H9 (cell line): ENCODE results near the gene SRL. TPM values are rescaled to one million over a fixed set of nuclear protein-coding genes. Genes with fewer than 3 reads are reported as not detected.

Experiments
- DNase-seq: peaks from one replicate; pipeline ENCODE4 v3.0.0-alpha.2; 2017
- H2AFZ ChIP-seq: one replicate; pipeline ENCODE4 v1.6.1; 2013; ENCODE audit warnings: mild to moderate bottlenecking, low read length, control low read depth, moderate library complexity
- H2AK5ac ChIP-seq: 2 replicates; pipeline ENCODE4 v1.6.1; 2013; ENCODE audit warnings: low read length, control low read depth, mixed read lengths; ENCODE audit not compliant: insufficient read length
- H2BK120ac ChIP-seq: one replicate; pipeline ENCODE4 v1.6.1; 2013; ENCODE audit warnings: low read depth, mild to moderate bottlenecking, low read length, control low read depth, inconsistent platforms; ENCODE audit not compliant: poor library complexity, severe bottlenecking
- H2BK12ac ChIP-seq: 2 replicates; pipeline ENCODE4 v1.6.1; 2013; ENCODE audit warnings: low read length, control low read depth, mixed read lengths, low read depth; ENCODE audit not compliant: insufficient read length
- H2BK15ac ChIP-seq: 2 replicates; pipeline ENCODE4 v1.6.1; 2013; ENCODE audit warnings: low read depth, low read length, control low read depth
- H2BK20ac ChIP-seq: one replicate; pipeline ENCODE4 v1.6.1; 2013; ENCODE audit warnings: low read depth, mild to moderate bottlenecking, low read length, control low read depth, inconsistent platforms; ENCODE audit not compliant: poor library complexity, severe bottlenecking
- H2BK5ac ChIP-seq: 2 replicates; pipeline ENCODE4 v1.6.1; 2013; ENCODE audit warnings: low read length, control low read depth, mixed read lengths; ENCODE audit not compliant: insufficient read length
- H3K14ac ChIP-seq: 2 replicates; pipeline ENCODE4 v1.6.1; 2013; ENCODE audit warnings: low read length, control low read depth; ENCODE audit not compliant: insufficient read depth
- H3K18ac ChIP-seq: 2 replicates; pipeline ENCODE4 v1.6.1; 2013; ENCODE audit warnings: low read depth, mild to moderate bottlenecking, mixed read lengths, low read length, control low read depth; ENCODE audit not compliant: insufficient read length
- H3K23ac ChIP-seq: 2 replicates; pipeline ENCODE4 v1.6.1; 2013; ENCODE audit warnings: low read length, control low read depth, mixed read lengths, low read depth; ENCODE audit not compliant: insufficient read length
- H3K23me2 ChIP-seq: 2 replicates; pipeline ENCODE4 v1.6.1; 2013; ENCODE audit warnings: low read depth, mild to moderate bottlenecking, mixed read lengths, low read length, control low read depth; ENCODE audit not compliant: insufficient read length, poor library complexity, severe bottlenecking
- H3K27ac ChIP-seq: 2 replicates; pipeline ENCODE4 v1.5.1; 2013; ENCODE audit warnings: low read length, control low read depth, mixed read lengths, low read depth; ENCODE audit not compliant: insufficient read length
- H3K27me3 ChIP-seq: 2 replicates; pipeline ENCODE4 v1.6.1; 2013; ENCODE audit warnings: low read length, control low read depth, inconsistent platforms; ENCODE audit not compliant: insufficient read depth
- H3K4ac ChIP-seq: 2 replicates; pipeline ENCODE4 v1.6.1; 2013; ENCODE audit warnings: low read depth, mild to moderate bottlenecking, control low read depth, inconsistent platforms, low read length, moderate library complexity
- H3K4me1 ChIP-seq: 2 replicates; pipeline ENCODE4 v1.6.1; 2013; ENCODE audit warnings: low read length, control low read depth, inconsistent platforms; ENCODE audit not compliant: insufficient read depth
- H3K4me2 ChIP-seq: 2 replicates; pipeline ENCODE4 v1.6.1; 2013; ENCODE audit warnings: low read length, control low read depth, mixed read lengths; ENCODE audit not compliant: insufficient read length, insufficient read depth
- H3K56ac ChIP-seq: 2 replicates; pipeline ENCODE4 v1.6.1; 2013; ENCODE audit warnings: low read depth, mild to moderate bottlenecking, mixed read lengths, low read length, control low read depth; ENCODE audit not compliant: insufficient read length
- H3K79me1 ChIP-seq: 2 replicates; pipeline ENCODE4 v1.6.1; 2013; ENCODE audit warnings: low read depth, mild to moderate bottlenecking, moderate library complexity, low read length, control low read depth, inconsistent platforms; ENCODE audit not compliant: insufficient read depth, poor library complexity, severe bottlenecking
- H3K79me2 ChIP-seq: 2 replicates; pipeline ENCODE4 v1.6.1; 2013; ENCODE audit warnings: low read length, control low read depth, inconsistent platforms; ENCODE audit not compliant: insufficient read depth
- H3K9ac ChIP-seq: 2 replicates; pipeline ENCODE4 v1.6.1; 2013; ENCODE audit warnings: low read length, control low read depth, mixed read lengths; ENCODE audit not compliant: insufficient read length; ENCODE audit errors: extremely low read depth
- H3K9me3 ChIP-seq: one replicate; pipeline ENCODE4 v1.6.1; 2013; ENCODE audit warnings: low read depth, low read length, inconsistent platforms; ENCODE audit not compliant: control insufficient read depth
- H3T11ph ChIP-seq: one replicate; pipeline ENCODE4 v1.6.1; 2013; ENCODE audit warnings: mild to moderate bottlenecking, low read length, control low read depth, inconsistent platforms
- H4K20me1 ChIP-seq: one replicate; pipeline ENCODE4 v1.6.1; 2013; ENCODE audit not compliant: control insufficient read depth, insufficient read length, insufficient read depth
- H4K5ac ChIP-seq: 2 replicates; pipeline ENCODE4 v1.6.1; 2013; ENCODE audit warnings: low read depth, mild to moderate bottlenecking, mixed read lengths, low read length, control low read depth; ENCODE audit not compliant: insufficient read length
- H4K8ac ChIP-seq: replicated peaks from 2 replicates; pipeline ENCODE4 v1.6.1; 2013; ENCODE audit warnings: low read length, control low read depth, mixed read lengths, low read depth; ENCODE audit not compliant: insufficient read length
- H4K91ac ChIP-seq: 2 replicates; pipeline ENCODE4 v1.6.1; 2013; ENCODE audit warnings: low read depth, mild to moderate bottlenecking, moderate library complexity, mixed read lengths, low read length, control low read depth; ENCODE audit not compliant: insufficient read length
- H3K27ac Mint-ChIP-seq, 3 experiments: 2 replicates in 2 of 3; 3 replicates in 1 of 3; pipeline ENCODE4 v1.8.0; 2020 to 2021; ENCODE audit warnings: mixed read lengths in 3 of 3, mild to moderate bottlenecking in 1 of 3, moderate library complexity in 1 of 3
- H3K27me3 Mint-ChIP-seq: 2 replicates; pipeline ENCODE4 v1.8.0; 2021; ENCODE audit warnings: low read depth, mild to moderate bottlenecking, moderate library complexity, mixed read lengths
- H3K36me3 Mint-ChIP-seq, 3 experiments: 2 replicates in 2 of 3; 3 replicates in 1 of 3; pipeline ENCODE4 v1.8.0; 2020 to 2021; ENCODE audit warnings: low read depth in 3 of 3, mixed read lengths in 3 of 3; ENCODE audit not compliant: insufficient read depth in 1 of 3
- H3K4me1 Mint-ChIP-seq, 2 experiments: 2 replicates each; pipeline ENCODE4 v1.8.0; 2020; ENCODE audit warnings: mixed read lengths in 2 of 2
- H3K4me3 Mint-ChIP-seq, 2 experiments: 2 replicates in 1 of 2; 3 replicates in 1 of 2; pipeline ENCODE4 v1.8.0; 2020 to 2021; ENCODE audit warnings: mild to moderate bottlenecking in 2 of 2, mixed read lengths in 2 of 2, moderate library complexity in 1 of 2
- H3K9me3 Mint-ChIP-seq, 2 experiments: 2 replicates in 1 of 2; 3 replicates in 1 of 2; pipeline ENCODE4 v1.8.0; 2020; ENCODE audit warnings: mild to moderate bottlenecking in 2 of 2, mixed read lengths in 2 of 2, moderate library complexity in 1 of 2
- CTCF ChIP-seq: fragments of 200-600 bp; sonication (generic); conservative IDR thresholded peaks from 3 replicates; pipeline ENCODE4 v1.8.0; 2021; ENCODE audit warnings: antibody characterized with exemption, mild to moderate bottlenecking
- WGBS: extraction: QIAGEN DNeasy Blood & Tissue Kit; methylation state at CpG from one replicate; pipeline ENCODE4 v1.1.7; 2013; ENCODE audit warnings: missing lambda C conversion rate, low lambda C conversion rate, mixed read lengths; ENCODE audit not compliant: insufficient read length; ENCODE audit errors: extremely low coverage; 5-methylcytosine and 5-hydroxymethylcytosine counted together
- total RNA-seq: library from RNA; stranded (reverse); gene quantifications from 2 replicates; pipeline ENCODE4 v1.2.1, GENCODE V29; 2021

SRL gene
- total RNA-seq, 1 experiment from 2014 or later = not detected

- no CpG with 5 or more reads among the region's 2 CpGs for WGBS
- no peak overlapping the region for H3K56ac ChIP-seq
- DNase-seq = no peak
- no peak overlapping the region for H3K18ac ChIP-seq
- H2BK120ac ChIP-seq = no peak overlapping the region
- no peak overlapping the region for H3K27ac ChIP-seq
- H3K79me2 ChIP-seq = no peaks in the 10 kb centered on the region
- H2BK12ac ChIP-seq = no peak overlapping the region
- H3K36me3 Mint-ChIP-seq = no peaks in the 10 kb centered on the region
- no peak overlapping the region for H2AK5ac ChIP-seq
- no peak overlapping the region for H4K5ac ChIP-seq
- H3K27me3 Mint-ChIP-seq = peaks cover 12% of the 10 kb centered on the region
- no peak overlapping the region for H3K14ac ChIP-seq
- H3T11ph ChIP-seq = no peak overlapping the region
- H2BK20ac ChIP-seq = no peak overlapping the region
- H2BK15ac ChIP-seq = no peak overlapping the region
- H3K79me1 ChIP-seq = no peaks in the 10 kb centered on the region
- H4K8ac ChIP-seq = no peak overlapping the region
- peaks cover 24 to 34% of the 10 kb centered on the region in 2 experiments for H3K4me1 Mint-ChIP-seq
- no peak overlapping the region for H3K4me2 ChIP-seq
- no peak overlapping the region for H3K4me3 Mint-ChIP-seq
- H3K9ac ChIP-seq = no peak overlapping the region
- H3K23ac ChIP-seq = no peak overlapping the region
- H3K4ac ChIP-seq = no peak overlapping the region
- no peaks in the 10 kb centered on the region for H3K9me3 ChIP-seq
- H3K27ac Mint-ChIP-seq = no peak overlapping the region
- no peak overlapping the region for H4K91ac ChIP-seq
- H3K4me1 ChIP-seq = no peaks in the 10 kb centered on the region; the same call in 1 of the 2 replicates
- H2BK5ac ChIP-seq = no peak overlapping the region
- H3K27me3 ChIP-seq = no peaks in the 10 kb centered on the region
- no peak overlapping the region for H2AFZ ChIP-seq
- TF ChIP-seq CTCF = no peak
- H3K23me2 ChIP-seq = no peaks in the 10 kb centered on the region
- H4K20me1 ChIP-seq = no peaks in the 10 kb centered on the region
- H3K9me3 Mint-ChIP-seq = no peaks in the 10 kb centered on the region
Observed at GRCh38 chr16:4215106-4215505, 26.8 kb downstream of the SRL start.
